Measurements from ENCODE around the gene RPL22L1.
"Not testable (repeated sequence)": the region's sequence is repeated elsewhere in the genome, so short reads cannot be mapped to it uniquely, and the experiment has no call there.

The RPL22L1 gene

DNA sequence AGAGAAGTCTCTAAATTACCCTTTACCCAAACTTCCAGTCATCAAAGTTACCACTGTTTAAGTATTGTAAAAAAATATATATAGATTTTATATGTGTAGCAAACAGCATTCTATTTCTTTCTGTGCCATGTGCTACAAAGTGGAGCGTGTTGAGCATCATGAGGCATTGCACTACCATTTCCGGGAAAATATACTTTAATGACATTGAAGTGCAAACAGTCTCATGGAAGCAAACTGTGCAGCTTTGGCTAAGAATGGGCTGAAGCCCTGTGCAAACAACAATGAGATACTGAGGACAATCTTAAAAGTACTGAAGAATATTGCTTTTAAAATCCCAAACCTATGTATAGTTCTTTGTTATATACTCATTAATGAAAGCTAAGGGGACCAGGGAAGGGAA lies 6.5 kb upstream of the RPL22L1 start:
- DNase-seq = no peak

DNA sequence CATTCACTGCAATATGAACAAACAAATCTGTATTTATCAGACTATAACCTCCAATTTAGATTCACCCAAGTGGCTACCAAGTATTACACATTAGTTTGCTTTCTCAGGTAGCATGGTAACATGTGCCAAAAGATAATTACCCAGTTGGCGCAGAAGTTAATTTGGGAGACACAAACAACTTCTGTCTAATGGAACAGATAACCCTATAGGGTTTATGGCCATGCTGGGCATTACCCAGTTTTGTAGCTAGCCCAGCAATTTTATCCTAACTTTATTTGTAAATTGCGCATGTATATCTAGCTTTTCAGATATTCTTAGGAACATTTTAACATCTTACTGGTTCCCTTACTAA lies 780 bp downstream of the RPL22L1 start:
- DNase-seq = no peak

DNA sequence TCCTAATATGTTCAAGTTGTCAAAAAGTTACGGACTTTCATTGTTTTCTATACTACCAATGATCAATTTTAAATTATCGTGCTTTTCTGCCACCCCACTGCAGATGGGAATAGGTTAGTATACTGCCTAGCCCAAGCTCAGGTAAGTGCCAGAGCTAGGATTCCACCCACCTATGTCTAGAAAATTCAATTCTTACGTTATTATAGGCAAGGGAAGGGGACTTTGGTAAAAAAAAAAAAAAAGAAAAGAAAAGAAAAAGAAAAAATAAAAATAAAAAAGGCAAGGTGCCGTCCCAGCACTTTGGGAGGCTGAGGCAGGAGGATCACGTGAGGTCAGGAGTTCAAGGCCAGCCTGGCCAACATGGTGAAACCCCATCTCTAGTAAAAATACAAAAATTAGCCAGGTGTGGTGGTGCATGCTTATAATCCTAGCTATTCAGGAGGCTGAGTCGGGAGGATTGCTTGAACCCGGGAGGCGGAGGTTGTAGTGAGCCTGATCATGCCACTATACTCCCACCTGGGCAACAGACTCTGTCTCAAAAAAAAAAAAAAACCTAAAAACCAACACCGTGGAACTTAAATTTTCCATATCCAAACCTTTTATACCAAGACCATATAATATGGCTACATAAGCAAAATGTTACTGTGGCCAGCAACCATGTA lies 1.3 kb downstream of the RPL22L1 start:
- no peak for DNase-seq

DNA sequence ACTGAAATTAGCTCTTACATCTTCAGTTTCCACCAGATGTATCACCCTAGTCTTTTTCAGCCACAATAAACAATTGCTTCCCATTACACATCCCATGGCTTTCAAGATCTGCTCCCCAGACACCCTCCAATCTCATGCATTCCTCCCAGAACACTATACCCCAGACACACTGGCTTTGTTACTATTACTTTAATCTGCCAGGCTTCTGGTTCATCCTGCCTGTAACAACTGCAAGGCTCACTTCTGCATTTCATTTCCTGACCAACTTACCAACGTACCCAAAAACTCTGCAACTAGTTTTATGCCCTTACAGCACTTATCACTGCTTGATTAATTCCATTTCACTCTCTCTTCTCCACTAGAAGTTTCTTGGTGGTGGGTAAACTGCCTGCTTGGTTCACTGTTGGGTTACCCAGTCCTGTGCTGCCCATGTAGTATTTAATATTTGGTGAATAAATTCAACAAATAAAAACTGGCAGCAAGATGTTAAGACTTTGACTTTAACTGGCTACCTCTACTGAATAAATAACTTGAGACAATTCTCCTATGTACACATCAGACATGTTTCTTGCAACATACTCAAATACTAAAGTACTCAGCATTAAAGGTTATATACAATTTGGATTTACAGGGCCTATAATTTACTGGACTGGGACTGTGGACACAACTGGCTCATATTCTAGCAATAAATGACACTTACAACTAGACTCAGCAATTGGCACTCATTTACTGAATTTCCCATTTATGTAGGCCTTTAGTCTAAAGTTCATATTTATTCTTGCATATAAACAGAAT lies 2.7 kb downstream of the RPL22L1 start:
- no peak for DNase-seq

DNA sequence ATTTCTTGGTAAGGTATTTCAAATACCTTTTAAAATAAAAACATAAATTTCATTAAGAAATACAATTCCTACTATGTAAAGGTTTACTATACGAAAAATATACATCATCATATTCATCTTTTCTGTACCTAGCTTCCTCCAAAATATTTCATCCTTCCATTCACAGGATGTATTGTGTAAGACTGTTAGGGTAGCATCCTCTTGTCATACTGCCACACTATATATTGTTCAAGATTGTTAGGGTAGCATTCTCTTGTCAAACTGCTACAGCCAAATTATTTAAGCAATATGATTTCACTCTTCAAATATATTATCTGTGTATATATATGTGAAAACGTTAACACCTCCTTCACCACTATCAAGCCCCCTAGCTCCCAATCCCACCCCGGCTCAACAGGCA lies 3.5 kb downstream of the RPL22L1 start:
- no peak for DNase-seq

DNA sequence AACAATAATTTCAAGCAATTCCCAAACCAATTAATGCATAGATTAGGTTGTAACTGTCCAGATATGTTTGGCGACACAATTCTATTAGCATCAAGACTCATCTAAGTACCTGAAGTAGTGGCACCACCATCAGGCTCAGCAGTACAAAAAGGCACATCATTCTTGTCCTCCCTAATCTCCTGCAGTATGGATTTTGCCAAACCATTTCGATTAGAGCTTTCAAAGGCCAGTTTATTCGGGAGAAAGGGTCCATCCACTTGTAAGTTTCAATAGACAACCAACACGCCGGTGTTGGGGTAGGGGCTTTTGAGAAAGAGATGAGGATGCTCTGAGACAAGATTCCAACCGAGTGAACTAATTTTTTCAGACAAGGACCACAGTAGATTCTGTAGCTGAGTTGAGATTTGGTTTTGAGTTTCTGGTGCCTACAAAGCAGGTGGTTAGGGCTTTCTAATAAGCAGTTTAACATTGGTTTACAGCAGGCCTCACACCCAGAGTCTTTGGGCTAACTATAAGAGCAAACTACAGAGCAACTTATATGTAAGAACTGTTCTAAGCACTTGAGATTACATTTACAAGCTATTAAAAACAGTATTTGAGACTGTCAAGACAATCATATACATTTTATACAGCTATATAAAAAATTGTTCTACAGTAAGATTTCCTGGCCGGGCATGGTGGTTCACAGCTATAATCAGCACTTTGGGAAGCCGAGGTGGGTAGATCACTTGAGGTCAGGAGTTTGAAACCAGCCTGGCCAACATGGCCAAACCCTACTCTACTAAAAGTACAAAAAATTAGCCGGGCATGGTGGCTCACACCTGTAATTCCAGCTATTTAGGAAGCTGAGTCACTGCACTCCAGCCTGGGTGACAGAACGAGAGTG lies 4.5 kb downstream of the RPL22L1 start:
- DNase-seq = no peak

DNA sequence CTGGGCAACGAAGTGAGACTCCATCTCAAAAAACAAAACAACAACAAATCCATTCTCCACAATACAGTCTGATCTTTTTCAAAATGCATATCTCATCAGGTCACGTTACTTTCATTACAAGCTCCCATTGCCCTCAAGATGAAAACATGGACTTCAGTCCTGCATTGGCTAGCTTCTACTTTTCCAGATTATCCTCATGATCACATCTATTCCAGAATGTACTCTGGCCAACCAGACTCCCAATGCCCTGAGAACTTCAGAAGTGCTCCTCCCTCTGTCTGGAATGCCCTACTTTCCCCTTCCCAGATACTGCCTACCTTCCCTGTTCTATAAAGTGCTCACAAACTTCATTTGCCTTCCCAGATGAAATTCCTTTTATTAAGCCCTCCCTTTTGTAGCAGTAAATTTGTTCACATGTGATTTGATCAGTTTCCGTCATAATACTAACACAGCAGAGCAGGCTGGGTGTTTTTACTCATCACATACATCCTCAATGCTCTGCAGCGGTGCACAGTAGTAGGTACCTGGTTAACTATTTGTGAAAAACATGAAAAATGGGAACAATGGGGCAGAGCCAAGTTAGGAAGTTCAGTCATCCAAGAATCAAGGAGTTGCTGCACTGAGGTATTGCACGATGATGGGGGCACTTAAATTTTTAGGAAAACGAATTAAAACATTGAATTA lies 5.3 kb downstream of the RPL22L1 start:
- no peak for DNase-seq

DNA sequence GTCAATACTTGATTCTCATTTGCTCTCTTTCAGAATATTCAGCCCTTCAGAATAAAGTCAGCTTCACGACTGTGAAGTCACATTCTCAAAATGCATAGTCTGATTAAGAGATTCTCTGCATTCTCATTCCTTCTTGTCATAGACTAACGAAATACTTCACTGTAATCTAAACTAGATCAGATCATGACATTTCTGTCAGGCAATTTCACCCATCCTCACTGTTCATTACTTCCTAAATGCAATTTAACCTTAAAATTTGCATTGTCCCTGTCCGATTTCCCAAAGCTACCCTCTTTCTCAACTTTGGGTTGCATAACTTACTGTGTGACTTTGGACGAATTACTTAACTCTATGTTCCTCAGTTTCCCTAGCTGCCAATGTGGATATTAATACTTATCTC lies 6.2 kb downstream of the RPL22L1 start:
- DNase-seq = no peak

DNA sequence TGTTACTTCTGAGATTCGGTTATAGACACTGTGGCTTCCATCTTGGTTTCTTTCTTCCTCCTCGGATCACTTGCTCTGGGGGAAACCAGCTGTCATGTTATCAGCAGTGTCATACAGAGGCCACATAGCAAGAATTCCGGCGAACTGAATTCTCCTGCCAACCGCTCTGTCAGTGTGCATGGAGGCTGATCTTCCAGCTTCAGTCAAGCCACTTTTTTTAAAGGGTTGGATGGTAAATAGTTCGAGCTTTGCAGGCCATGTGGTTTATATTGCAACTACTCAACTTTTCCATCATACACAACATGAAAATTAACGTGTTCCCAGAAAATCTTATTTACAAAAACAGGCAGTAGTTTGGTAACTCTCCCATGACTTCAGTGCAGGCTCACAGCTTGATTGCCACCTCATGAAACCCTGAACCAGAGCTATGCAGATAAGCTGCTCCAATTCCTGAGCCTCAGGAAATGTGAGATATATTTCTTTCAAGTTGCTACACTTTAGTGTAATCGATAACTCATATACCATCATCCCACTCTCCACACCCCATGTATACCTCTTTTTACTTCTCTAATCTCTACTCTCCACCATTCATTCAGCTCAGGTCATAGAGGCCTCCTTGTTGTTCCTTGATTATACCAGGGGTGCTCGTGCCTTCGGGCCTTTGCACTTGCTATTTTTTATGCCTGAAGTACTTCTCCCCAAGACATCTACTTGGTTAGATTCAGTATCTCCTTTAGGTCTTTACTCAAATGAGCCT lies 7.2 kb downstream of the RPL22L1 start:
- DNase-seq = no peak

DNA sequence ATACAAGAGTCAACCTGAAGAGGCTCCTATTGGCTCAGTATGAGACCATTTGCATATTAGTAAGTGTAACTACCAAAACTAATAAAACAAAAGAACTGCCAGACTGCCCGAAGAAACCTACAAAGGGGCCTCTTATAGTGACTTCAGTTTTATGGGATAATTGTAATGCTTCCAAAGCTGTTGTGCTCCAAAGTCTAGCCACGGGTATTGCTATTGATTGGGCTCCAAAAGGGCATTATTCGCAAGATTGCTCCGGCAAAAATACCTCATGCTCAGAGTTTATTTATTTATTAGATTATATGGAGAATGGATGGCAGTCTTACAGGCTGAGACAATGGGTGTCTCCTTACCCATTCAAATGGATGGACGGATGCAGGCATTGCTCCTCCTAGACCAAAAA lies 11.4 kb downstream of the RPL22L1 start:
- DNase-seq = no peak

DNA sequence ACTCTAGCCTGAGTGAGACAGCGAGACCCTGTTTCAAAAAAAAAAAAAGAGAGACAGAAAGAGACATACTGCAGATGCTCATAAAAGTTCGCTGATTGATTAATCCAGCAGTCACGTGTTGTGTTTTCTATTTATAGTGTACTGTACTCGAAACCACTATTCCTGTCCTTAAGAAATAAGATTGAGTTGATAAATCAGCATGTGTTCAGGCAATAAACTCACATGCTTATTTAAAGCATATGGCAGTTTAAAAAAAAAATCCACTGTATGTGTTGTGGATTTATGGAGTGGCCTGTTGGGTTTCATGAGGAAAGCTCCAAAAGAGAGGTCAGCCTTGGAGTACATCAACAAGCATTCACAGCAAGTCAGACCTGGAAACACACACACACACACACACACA lies 17.7 kb downstream of the RPL22L1 start:
- DNase-seq = no peak

DNA sequence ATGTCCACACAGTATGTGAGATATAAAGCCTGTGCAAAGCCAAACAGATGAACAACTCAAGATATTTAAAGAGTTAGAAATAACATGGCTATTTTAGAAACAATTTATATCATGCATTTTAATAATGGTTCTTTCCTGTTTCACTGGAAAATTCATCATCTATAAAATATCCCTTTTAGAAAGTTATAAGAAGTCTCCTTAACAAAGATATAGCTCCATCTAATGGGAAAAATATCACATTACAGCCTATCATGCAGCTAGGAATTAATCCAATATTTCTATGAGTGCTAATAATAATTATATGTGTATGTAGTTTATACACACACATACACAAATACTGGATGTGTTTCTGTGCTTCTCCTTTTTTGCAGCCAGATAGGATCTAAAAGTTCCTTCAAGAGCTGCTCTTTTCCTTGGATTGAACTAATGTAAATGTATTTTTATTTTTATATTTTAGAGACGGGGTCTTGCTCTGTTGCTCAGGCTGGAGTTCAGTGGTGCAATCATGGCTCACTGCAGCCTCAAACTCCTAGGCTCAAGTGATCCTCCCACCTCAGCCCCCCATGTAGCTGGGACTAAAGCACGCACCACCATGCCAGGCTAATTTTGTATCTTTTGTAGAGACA lies 21.6 kb downstream of the RPL22L1 start:
- DNase-seq = no peak

DNA sequence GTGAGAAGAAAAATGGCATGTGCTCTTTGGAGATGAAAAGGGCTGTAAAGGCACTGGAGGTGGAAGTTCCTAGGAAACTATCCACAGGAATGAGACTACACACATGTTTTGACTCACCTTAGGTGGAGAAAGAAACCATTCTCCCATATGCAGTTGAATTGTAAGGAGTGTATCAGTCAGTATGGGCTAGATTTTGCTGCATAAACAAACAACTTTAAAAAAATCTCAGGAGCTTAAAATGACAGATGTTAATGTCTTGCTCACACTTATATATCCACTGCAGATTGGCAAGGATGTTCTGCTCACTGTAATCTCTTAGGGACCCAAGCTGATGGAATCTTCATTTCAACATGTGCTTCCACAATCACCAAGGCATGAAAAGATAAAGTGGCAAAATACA lies 25.6 kb downstream of the RPL22L1 start:
- no peak for DNase-seq

DNA sequence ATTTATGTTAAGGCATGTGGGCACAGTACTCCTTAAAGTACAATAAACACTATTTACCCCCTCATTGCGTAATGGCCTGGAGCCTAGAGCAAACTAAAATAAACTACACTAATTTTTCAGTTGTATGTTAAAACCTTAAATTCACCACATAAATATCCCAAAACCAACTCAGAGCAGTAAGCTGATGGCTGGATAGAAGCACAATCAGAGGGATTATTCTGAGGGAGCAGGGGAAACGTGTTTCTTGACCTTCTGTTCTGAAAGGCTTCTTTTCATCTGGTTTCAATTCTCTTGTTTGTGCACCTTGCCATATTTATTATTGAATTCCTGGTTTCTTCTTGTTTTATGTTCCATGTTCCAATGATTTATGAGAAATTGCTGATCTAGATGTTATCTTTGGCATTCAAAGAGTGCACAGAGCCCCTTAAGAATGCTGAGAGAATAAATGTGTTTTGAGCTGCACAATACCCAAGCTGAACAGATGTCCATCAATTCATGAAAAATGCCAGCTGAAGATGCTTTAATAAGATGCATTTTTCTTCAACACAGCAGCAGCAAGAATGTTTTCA lies 29.6 kb downstream of the RPL22L1 start:
- DNase-seq = no peak

DNA sequence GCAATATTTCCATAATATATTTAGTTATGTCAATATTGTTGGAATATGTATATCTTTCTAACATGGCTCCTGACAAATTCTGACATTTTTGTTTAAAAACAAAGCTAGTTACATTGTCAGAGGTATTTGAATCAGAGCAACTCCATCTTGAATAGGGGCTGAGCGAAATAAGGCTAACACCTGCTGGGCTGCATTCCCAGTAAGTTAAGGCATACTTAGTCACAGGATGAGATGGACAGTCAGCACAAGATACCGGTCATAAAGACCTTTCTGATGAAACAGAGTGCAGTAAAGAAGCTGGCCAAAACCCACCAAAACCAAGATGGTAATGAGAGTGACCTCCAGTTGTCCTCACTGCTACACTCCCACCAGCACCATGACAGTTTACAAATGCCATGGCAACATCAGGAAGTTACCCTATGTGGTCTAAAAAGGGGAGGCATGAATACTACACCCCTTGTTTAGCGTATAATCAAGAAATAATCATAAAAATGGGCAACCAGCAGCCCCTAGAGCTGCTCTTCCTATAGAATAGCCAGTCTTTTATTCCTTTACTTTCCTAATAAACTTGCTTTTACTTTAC lies 30.4 kb downstream of the RPL22L1 start:
- no peak for DNase-seq

DNA sequence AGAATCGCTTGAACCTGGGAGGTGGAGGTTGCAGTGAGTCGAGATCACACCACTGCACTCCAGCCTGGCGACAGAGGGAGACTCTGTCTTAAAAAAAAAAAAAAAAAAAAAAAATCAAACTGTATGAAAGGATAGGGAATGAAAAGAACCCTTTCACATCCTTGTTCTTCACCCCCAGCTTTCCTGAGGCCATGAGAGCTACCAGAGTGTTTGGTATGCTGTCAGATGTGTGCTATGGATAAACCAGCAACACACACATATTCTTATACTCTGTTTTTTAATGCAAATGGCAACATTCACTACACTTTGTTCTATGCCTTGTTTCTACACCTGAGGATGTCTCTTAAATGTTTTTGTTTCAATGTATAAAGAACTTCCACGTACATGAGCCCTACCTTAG lies 33.5 kb downstream of the RPL22L1 start:
- no peak for DNase-seq

DNA sequence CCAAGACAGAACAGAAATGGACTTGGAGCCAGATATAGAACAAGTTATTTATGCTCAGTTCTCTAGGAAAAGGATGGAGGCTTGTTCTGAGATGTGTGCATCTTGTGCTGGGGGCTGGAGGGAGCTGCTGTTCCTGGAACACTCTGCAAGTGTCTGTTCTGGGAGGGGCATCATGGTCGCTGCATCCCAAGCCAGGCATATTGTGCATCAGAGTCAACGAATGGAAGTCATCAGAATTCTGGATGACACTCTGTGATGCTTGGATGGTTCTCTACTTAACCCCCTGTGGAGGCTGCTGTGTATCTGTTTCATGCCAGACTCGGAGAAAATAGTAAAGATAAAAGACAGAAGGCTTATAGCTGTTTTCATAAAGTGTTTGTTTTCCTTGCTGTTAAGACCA lies 34.7 kb downstream of the RPL22L1 start:
- DNase-seq = no peak

DNA sequence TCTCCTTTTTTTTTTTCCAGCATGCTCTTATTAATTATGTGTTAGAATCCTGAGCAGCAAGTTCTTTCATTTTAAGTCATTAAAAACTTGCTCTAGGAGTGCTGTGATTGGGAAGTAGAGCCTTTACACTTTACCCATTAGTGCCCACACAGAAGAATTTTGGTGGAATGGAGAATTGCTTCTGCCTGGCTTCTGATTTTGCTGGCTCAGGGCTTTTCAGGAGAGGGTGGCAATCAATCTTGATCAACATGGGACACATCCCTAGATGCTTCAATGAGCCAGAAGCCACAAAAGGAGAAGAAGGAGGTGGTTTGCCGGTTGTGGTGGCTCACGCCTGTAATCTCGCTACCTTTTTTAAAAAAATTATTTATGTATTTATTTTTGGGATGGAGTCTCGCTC lies 39.4 kb downstream of the RPL22L1 start:
- no peak for DNase-seq

DNA sequence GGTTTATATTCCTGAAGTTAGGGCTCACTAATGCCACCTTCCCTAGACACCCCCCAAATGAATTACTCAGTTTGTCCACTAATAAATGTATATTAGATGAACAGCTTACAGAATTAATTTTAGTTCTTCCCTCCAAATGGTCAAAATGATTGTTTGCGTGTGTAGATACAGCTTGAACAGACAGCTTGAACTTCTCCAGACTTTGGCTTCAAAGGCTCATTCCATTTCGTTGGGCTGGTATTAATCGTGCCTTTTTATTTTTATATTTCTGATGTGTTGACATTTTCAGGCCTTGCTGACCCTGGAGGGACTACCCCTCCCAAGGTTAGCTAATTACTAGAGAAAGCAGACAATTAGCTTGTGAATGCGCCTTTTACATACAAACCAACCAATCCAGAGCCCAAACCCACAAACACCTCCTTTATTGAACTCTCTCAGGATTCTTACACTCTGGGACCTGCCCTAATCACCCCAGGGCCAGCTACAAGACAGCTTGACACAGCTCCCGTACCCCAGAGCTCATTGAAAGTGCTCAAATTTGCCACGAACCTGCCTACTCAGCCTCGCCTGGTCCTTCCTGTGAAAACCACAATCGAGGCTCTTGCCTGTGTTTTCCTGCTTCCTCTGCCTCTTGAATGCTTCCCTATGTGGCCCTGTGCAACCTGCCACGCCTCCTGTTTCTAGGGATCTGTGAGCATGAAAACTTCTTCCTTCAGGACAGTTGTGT lies 40.3 kb downstream of the RPL22L1 start:
- DNase-seq = no peak

DNA sequence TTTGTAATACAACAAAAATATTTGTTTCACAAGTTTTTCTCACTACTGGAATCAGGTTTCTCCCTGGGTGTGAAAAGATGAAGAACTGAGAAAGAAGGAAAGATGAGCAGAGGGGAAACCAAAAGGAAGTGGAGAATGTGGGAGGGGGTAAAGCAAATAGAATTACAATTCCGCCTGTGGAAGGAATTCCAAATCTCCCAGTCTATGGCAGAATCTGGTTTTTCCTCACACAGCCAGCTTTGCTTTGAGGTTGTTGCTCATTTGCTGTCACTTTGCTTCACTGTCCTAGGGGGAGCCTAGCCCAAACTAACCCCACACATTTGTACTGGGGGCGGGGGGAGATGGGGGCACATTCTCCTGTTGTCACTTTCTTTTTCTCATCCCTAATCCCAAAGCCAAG lies 43.9 kb downstream of the RPL22L1 start:
- DNase-seq = no peak

DNA sequence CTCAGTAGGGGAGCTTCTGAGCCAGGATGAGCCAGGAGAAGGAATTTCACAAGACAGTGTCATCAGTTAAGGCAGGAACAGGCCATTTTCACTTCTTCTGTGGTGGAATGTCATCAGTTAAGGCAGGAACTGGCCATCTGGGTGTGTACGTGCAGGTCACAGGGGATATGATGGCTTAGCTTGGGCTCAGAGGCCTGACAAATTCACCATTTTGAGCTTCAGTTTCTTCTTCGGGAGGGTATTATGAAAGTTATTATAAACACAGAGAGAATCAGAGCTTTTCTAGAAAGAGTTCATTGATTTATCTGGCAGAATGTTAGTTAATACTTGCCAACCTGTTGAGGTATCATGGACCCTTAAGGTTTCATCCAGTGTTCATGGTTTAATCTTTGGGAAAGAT lies 46.4 kb downstream of the RPL22L1 start:
- not testable (repeated sequence) for DNase-seq
